SU-DHL-6 (cell line): ENCODE measurements around the gene MAMDC4.

Experiments
- H2AFZ ChIP-seq: fragments of 200-600 bp; sonication (generic); 2 replicates; pipeline ENCODE4 v1.6.1; 2014; ENCODE audit warnings: low read depth, mild to moderate bottlenecking, moderate library complexity, mixed read lengths, antibody characterized with exemption, low read length; ENCODE audit not compliant: severe bottlenecking
- H3F3A ChIP-seq: fragments of 200-600 bp; shearing (Covaris generic); 2 replicates; pipeline ENCODE4 v1.6.0; 2016; ENCODE audit warnings: antibody characterized with exemption, mild to moderate bottlenecking; ENCODE audit not compliant: insufficient read depth
- H3K27ac ChIP-seq: fragments of 200-600 bp; sonication (generic); 2 replicates; pipeline ENCODE4 v1.5.1; 2016; ENCODE audit warnings: low read depth, mild to moderate bottlenecking, low read length, moderate library complexity, mixed read lengths
- H3K27me3 ChIP-seq: fragments of 200-600 bp; sonication (generic), shearing (Covaris generic); 2 replicates; pipeline ENCODE4 v1.6.0; 2014; ENCODE audit warnings: mild to moderate bottlenecking, low read length
- H3K36me3 ChIP-seq: fragments of 200-600 bp; sonication (generic); 2 replicates; pipeline ENCODE4 v1.6.1; 2014; ENCODE audit warnings: mild to moderate bottlenecking, low read length, mixed read lengths
- H3K4me2 ChIP-seq: fragments of 300-600, 200-600 bp; shearing (Covaris generic), sonication (generic); 2 replicates; pipeline ENCODE4 v1.6.0; 2014; ENCODE audit warnings: low read length, low read depth, mild to moderate bottlenecking; ENCODE audit not compliant: poor library complexity, severe bottlenecking
- H3K4me3 ChIP-seq: fragments of 200-600 bp; sonication (generic); 2 replicates; pipeline ENCODE4 v1.5.1; 2014; ENCODE audit warnings: antibody characterized with exemption, low read length, mild to moderate bottlenecking, mixed read lengths; ENCODE audit not compliant: insufficient read depth, poor library complexity, severe bottlenecking
- H3K79me2 ChIP-seq: fragments of 200-600 bp; sonication (generic); 2 replicates; pipeline ENCODE4 v1.6.1; 2014; ENCODE audit warnings: mild to moderate bottlenecking, low read length, moderate library complexity; ENCODE audit not compliant: insufficient read depth
- H3K9ac ChIP-seq: fragments of 200-600 bp; sonication (generic); 2 replicates; pipeline ENCODE4 v1.7.0; 2014; ENCODE audit warnings: mild to moderate bottlenecking, low read length
- H3K9me2 ChIP-seq: fragments of 200-600 bp; sonication (generic); replicated peaks from 2 replicates; pipeline ENCODE4 v1.6.1; 2014; ENCODE audit warnings: low read length; ENCODE audit not compliant: insufficient read depth
- H3K9me3 ChIP-seq: fragments of 200-600 bp; sonication (generic); 2 replicates; pipeline ENCODE4 v1.6.1; 2014; ENCODE audit warnings: low read length, mixed read lengths; ENCODE audit not compliant: insufficient read depth
- H4K20me1 ChIP-seq: fragments of 200-600 bp; sonication (generic); 2 replicates; pipeline ENCODE4 v1.6.1; 2014; ENCODE audit warnings: low read depth, mild to moderate bottlenecking, antibody characterized with exemption, low read length, moderate library complexity, mixed read lengths
- CTCF ChIP-seq: fragments of 200-600 bp; sonication (generic); IDR thresholded peaks from one replicate; pipeline ENCODE4 v1.5.1; 2017; ENCODE audit warnings: antibody characterized with exemption, mild to moderate bottlenecking, low read length, moderate library complexity; ENCODE audit not compliant: insufficient read depth, poor library complexity, severe bottlenecking
- EZH2phosphoT487 ChIP-seq: fragments of 200-600 bp; sonication (generic), shearing (Covaris generic); conservative IDR thresholded peaks from 2 replicates; pipeline ENCODE4 v1.6.1; 2018; ENCODE audit warnings: mild to moderate bottlenecking, antibody characterized with exemption, low read length, moderate library complexity, mixed read lengths

The MAMDC4 gene

GRCh38 chr9:136900988-136901515, 48.9 kb downstream of the MAMDC4 start:
- no peaks in the 10 kb centered on the region for H3F3A ChIP-seq
- no peak overlapping the region for H3K4me2 ChIP-seq
- no peak overlapping the region for H2AFZ ChIP-seq

GRCh38 chr9:136901516-136902258, 49.5 kb downstream of the MAMDC4 start:
- no peaks in the 10 kb centered on the region for H3K27me3 ChIP-seq
- H3K9me3 ChIP-seq, result no peaks in the 10 kb centered on the region
- no peaks in the 10 kb centered on the region for H3K9me2 ChIP-seq
- H2AFZ ChIP-seq, result no peak overlapping the region
- H3K79me2 ChIP-seq, result peaks cover 10% of the 10 kb centered on the region
- peaks cover 3% of the 10 kb centered on the region; the same call in 1 of the 2 replicates for H3K36me3 ChIP-seq
- no peak overlapping the region for H3K4me2 ChIP-seq
- TF ChIP-seq EZH2phosphoT487, result no peak
- TF ChIP-seq CTCF, result no peak
- no peaks in the 10 kb centered on the region for H4K20me1 ChIP-seq
- H3F3A ChIP-seq, result no peaks in the 10 kb centered on the region
- H3K27ac ChIP-seq, result no peak overlapping the region; the same call in 1 of the 2 replicates
- no peak overlapping the region for H3K9ac ChIP-seq
- no peak overlapping the region for H3K4me3 ChIP-seq

More at GRCh38 chr9:136900988-136901515, 48.9 kb downstream of the MAMDC4 start:
- H3K9me2 ChIP-seq, result no peaks in the 10 kb centered on the region
- no peak overlapping the region for H3K4me3 ChIP-seq
- H3K9me3 ChIP-seq, result no peaks in the 10 kb centered on the region
- H3K79me2 ChIP-seq, result peaks cover 16% of the 10 kb centered on the region
- H3K27me3 ChIP-seq, result no peaks in the 10 kb centered on the region
- TF ChIP-seq CTCF (no peak), EZH2phosphoT487 (no peak)
- no peak overlapping the region for H3K27ac ChIP-seq
- no peaks in the 10 kb centered on the region for H4K20me1 ChIP-seq
- H3K36me3 ChIP-seq, result peaks cover 1% of the 10 kb centered on the region; the same call in 1 of the 2 replicates
- H3K9ac ChIP-seq, result no peak overlapping the region

GRCh38 chr9:136902259-136902821, 50.2 kb downstream of the MAMDC4 start:
- Histone ChIP-seq H3K9me2 (no peaks in the 10 kb centered on the region), H3K4me3 (no peak overlapping the region), H3K27me3 (no peaks in the 10 kb centered on the region), H3F3A (no peaks in the 10 kb centered on the region), H2AFZ (no peak overlapping the region), H4K20me1 (no peaks in the 10 kb centered on the region), H3K36me3 (peaks cover 3% of the 10 kb centered on the region; the same call in 1 of the 2 replicates), H3K9ac (no peak overlapping the region), H3K27ac (no peak overlapping the region; the same call in 1 of the 2 replicates), H3K79me2 (0 out of 2 replicates have a peak, but pooled peaks cover 3% of the 10 kb centered on the region), H3K4me2 (no peak overlapping the region), H3K9me3 (no peaks in the 10 kb centered on the region)
- TF ChIP-seq EZH2phosphoT487 (no peak), CTCF (no peak)
